Esophagus squamous epithelium (tissue), 5 donors: Measurements from ENCODE around the gene LDHAL6B. TPM values are rescaled to one million over a fixed set of nuclear protein-coding genes. Genes with fewer than 3 reads are reported as not detected.

Experiments
- DNase-seq: peaks from one replicate; lab custom pipeline; 2025; lab: John Stamatoyannopoulos, UW
- H3K27ac ChIP-seq, 4 donors: fragments of 200-600 bp; sonication (generic); one replicate each; pipeline ENCODE4 v1.5.1; 2016 to 2019; ENCODE audit warnings: mild to moderate bottlenecking in 1 of 4
- H3K27me3 ChIP-seq, 4 donors: fragments of 200-600 bp; sonication (generic); 1 replicate in 3 of 4; 2 replicates in 1 of 4; pipeline versions ENCODE4 v1.5.1 to v1.6.0; 2017 to 2021; ENCODE audit warnings: antibody characterized with exemption in 1 of 4
- H3K36me3 ChIP-seq, 3 donors: fragments of 200-600 bp; sonication (generic); one replicate each; pipeline ENCODE4 v1.5.1; 2016 to 2019
- H3K4me1 ChIP-seq, 3 donors: fragments of 200-600 bp; sonication (generic); one replicate each; pipeline ENCODE4 v1.5.1; 2017 to 2019
- H3K4me3 ChIP-seq, 4 donors: fragments of 200-600 bp; sonication (generic); 1 replicate in 3 of 4; 2 replicates in 1 of 4; pipeline ENCODE4 v1.5.1; 2016 to 2019; ENCODE audit warnings: mild to moderate bottlenecking in 2 of 4, moderate library complexity in 1 of 4
- H3K9me3 ChIP-seq, 3 donors: fragments of 200-600 bp; sonication (generic); one replicate each; pipeline ENCODE4 v1.5.1; 2016 to 2019
- POLR2A ChIP-seq, 4 donors: fragments of 450-650 bp; IDR thresholded peaks; one replicate each; pipeline ENCODE4 v1.6.1; 2017; ENCODE audit warnings: antibody characterized with exemption in 4 of 4, mild to moderate bottlenecking in 4 of 4, moderate library complexity in 3 of 4
- WGBS, 2 donors: methylation state at CpG; one replicate each; pipeline ENCODE4 v1.1.5; 2018; 5-methylcytosine and 5-hydroxymethylcytosine counted together
- intact Hi-C: fragments of 100-400 bp; cut with DNase I; formaldehyde crosslinking; loops from one replicate; pipeline ENCODE4 v1.15.0; 2022
- total RNA-seq, 4 donors: library from RNA; depleted of rRNA; stranded (reverse); fragments of >200 nt; gene quantifications; one replicate each; pipeline ENCODE4 v1.1.0, GENCODE V29; 2016
- TF ChIP-seq, protein P1 (sequence below), 6 experiments: fragments of 450-650 bp in 4 of 6; fragments of 200-600 bp in 2 of 6; sonication (generic) in 2 of 6; IDR thresholded peaks; one replicate each; pipeline ENCODE4 v1.5.1; 2016 to 2019; ENCODE audit warnings: antibody characterized with exemption in 6 of 6, mild to moderate bottlenecking in 4 of 6, moderate library complexity in 4 of 6
- donor health status: DM: yes; HTN: yes; CAD: no.

LDHAL6B gene
- total RNA-seq, 4 donors from 2014 or later, result not detected

DNA sequence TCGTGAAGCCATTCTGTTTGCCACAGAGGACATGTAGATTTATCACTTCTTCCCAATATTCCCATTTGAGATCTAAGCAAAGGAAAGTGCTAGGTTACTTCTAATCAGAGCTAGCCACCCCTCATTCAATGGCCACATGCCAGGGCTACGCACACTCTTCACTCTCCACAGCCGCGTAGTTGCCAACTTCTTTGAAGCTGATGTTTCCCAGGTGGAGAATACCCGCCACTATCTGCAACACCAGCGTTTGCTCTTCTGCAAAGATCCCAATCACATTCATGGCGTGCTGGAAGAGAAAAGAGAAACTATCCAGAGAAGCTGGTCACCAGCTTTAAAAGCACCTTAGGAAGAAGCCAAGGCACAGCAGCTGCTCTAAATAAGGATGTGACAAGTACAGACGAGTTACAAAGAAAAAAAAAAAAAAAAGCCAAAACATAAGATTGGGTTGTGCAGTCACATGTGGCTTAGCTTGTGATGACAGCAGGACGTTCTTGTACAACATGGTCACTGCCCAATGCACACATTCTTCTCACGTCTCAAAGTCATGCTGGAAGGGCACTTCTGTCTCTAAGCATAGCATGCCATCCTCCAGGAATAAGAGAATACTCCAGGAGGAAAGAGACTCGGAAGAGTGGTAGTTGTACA, 16.4 kb downstream of the LDHAL6B start:
- DNase-seq, result no peak
- intact Hi-C loops, result no loop called here
- TF ChIP-seq POLR2A (IDR thresholded peaks at IDR 0.05), result no peak
- TF ChIP-seq, protein P1, sequence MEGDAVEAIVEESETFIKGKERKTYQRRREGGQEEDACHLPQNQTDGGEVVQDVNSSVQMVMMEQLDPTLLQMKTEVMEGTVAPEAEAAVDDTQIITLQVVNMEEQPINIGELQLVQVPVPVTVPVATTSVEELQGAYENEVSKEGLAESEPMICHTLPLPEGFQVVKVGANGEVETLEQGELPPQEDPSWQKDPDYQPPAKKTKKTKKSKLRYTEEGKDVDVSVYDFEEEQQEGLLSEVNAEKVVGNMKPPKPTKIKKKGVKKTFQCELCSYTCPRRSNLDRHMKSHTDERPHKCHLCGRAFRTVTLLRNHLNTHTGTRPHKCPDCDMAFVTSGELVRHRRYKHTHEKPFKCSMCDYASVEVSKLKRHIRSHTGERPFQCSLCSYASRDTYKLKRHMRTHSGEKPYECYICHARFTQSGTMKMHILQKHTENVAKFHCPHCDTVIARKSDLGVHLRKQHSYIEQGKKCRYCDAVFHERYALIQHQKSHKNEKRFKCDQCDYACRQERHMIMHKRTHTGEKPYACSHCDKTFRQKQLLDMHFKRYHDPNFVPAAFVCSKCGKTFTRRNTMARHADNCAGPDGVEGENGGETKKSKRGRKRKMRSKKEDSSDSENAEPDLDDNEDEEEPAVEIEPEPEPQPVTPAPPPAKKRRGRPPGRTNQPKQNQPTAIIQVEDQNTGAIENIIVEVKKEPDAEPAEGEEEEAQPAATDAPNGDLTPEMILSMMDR (IDR thresholded peaks at IDR 0.05), result no peak
- H3K27me3 ChIP-seq, result no peaks in the 10 kb centered on the region
- no peaks in the 10 kb centered on the region for H3K9me3 ChIP-seq
- peaks cover 0 to 18% (median 0%) of the 10 kb centered on the region in 3 donors for H3K4me1 ChIP-seq
- 78 to 84% methylated on average over 10 to 11 of the region's 11 CpGs for WGBS, 2 donors
- peaks cover 0 to 94% (median 4%) of the 10 kb centered on the region in 3 donors for H3K36me3 ChIP-seq
- no peak overlapping the region for H3K4me3 ChIP-seq
- no peak overlapping the region for H3K27ac ChIP-seq

- Histone ChIP-seq H3K4me3 (no peak overlapping the region), H3K9me3 (no peaks in the 10 kb centered on the region), H3K27ac (no peak overlapping the region), H3K4me1 (peaks cover 0 to 18% (median 0%) of the 10 kb centered on the region in 3 donors), H3K36me3 (peaks cover 0 to 92% (median 4%) of the 10 kb centered on the region in 3 donors), H3K27me3 (no peaks in the 10 kb centered on the region)
- TF ChIP-seq, protein P1 (IDR thresholded peaks at IDR 0.05), result no peak
- TF ChIP-seq POLR2A (IDR thresholded peaks at IDR 0.05), result no peak
- 64 to 75% methylated on average over 3 of the region's 3 CpGs for WGBS, 2 donors
- intact Hi-C loops, result no loop called here
- no peak for DNase-seq
These were observed 17.1 kb downstream of the LDHAL6B start for GRCh38 chr15:59223736-59224135.

DNA sequence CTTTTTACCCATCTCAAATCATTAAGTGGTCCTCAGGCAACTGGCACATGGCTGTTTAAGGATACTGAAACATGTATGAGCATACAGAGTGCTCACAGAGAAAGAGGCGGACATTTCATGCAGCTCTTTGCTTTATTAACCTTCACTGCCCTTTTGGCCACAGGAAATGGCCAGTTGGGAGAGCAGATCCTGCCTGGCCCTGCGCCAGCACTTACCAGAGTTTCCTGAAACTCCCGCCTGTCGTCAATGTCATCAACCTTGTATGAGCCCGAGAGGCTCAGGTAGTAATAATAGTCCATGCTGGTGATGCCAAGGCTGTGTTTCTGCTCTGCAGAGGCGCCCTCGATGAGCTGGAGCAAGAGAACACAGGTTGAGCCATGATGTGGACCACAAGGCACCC, 17.8 kb downstream of the LDHAL6B start:
- H3K9me3 ChIP-seq, result no peaks in the 10 kb centered on the region
- no peak overlapping the region for H3K27ac ChIP-seq
- H3K27me3 ChIP-seq, result no peaks in the 10 kb centered on the region
- WGBS, 2 donors, result 61 to 80% methylated on average over 5 to 7 of the region's 7 CpGs
- no peak for DNase-seq
- peaks cover 0 to 18% (median 0%) of the 10 kb centered on the region in 3 donors for H3K4me1 ChIP-seq
- intact Hi-C loops, result no loop called here
- H3K36me3 ChIP-seq, result peaks cover 0 to 89% (median 4%) of the 10 kb centered on the region in 3 donors
- TF ChIP-seq POLR2A (IDR thresholded peaks at IDR 0.05), result no peak
- TF ChIP-seq, protein P1 (IDR thresholded peaks at IDR 0.05), result no peak
- no peak overlapping the region for H3K4me3 ChIP-seq

DNA sequence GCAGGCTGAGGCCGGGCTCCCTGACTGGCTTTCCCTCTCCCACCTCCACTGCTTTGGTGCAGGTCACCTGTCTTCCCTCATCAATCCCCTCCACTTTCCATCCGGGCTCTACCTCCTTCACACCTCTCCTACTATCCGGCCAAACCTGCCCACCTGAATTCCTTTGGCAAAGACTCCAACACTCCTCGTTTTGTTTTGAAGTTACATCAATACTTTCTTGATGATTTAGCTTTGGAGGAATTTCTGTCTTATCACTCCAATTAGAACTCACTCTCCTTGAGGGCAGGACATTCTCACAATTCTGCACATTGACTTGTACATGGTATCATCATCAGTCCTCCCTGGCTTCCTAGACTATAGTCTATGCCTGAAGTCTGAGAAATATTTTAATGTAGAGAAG, 20.4 kb downstream of the LDHAL6B start:
- TF ChIP-seq POLR2A (IDR thresholded peaks at IDR 0.05), result no peak
- TF ChIP-seq, protein P1 (IDR thresholded peaks at IDR 0.05), result no peak

GRCh38 chr15:59229015-59229414, 22.4 kb downstream of the LDHAL6B start:
- Histone ChIP-seq H3K36me3 (peaks cover 0 to 56% (median 0%) of the 10 kb centered on the region in 3 donors), H3K4me3 (no peak overlapping the region), H3K4me1 (peaks cover 6 to 33% (median 11%) of the 10 kb centered on the region in 3 donors), H3K9me3 (no peaks in the 10 kb centered on the region), H3K27me3 (no peaks in the 10 kb centered on the region), H3K27ac (no peak overlapping the region)
- no peak for TF ChIP-seq POLR2A (IDR thresholded peaks at IDR 0.05)
- TF ChIP-seq, protein P1 (IDR thresholded peaks at IDR 0.05), result no peak
- 79 to 86% methylated on average over 3 of the region's 4 CpGs for WGBS, 2 donors
- no peak for DNase-seq
- intact Hi-C loops, result no loop called here

More for the DNA sequence above, 20.4 kb downstream of the LDHAL6B start:
- H3K4me1 ChIP-seq, result peaks cover 2 to 26% (median 2%) of the 10 kb centered on the region in 3 donors
- WGBS, 2 donors, result 76 to 81% methylated on average over 4 of the region's 4 CpGs
- intact Hi-C loops, result no loop called here
- no peak for DNase-seq
- H3K9me3 ChIP-seq, result no peaks in the 10 kb centered on the region
- peaks cover 0 to 76% (median 0%) of the 10 kb centered on the region in 3 donors for H3K36me3 ChIP-seq
- H3K27me3 ChIP-seq, result no peaks in the 10 kb centered on the region
- no peak overlapping the region for H3K27ac ChIP-seq
- no peak overlapping the region for H3K4me3 ChIP-seq
